H9 (cell line): ENCODE measurements around the gene CHRM5. TPM values are rescaled to one million over a fixed set of nuclear protein-coding genes. Genes with fewer than 3 reads are reported as not detected.

Experiments used
- DNase-seq: peaks from one replicate; pipeline ENCODE4 v3.0.0-alpha.2; 2017
- H2AFZ ChIP-seq: one replicate; pipeline ENCODE4 v1.6.1; 2013; ENCODE audit warnings: mild to moderate bottlenecking, low read length, control low read depth, moderate library complexity
- H2AK5ac ChIP-seq: 2 replicates; pipeline ENCODE4 v1.6.1; 2013; ENCODE audit warnings: low read length, control low read depth, mixed read lengths; ENCODE audit not compliant: insufficient read length
- H2BK120ac ChIP-seq: one replicate; pipeline ENCODE4 v1.6.1; 2013; ENCODE audit warnings: low read depth, mild to moderate bottlenecking, low read length, control low read depth, inconsistent platforms; ENCODE audit not compliant: poor library complexity, severe bottlenecking
- H2BK12ac ChIP-seq: 2 replicates; pipeline ENCODE4 v1.6.1; 2013; ENCODE audit warnings: low read length, control low read depth, mixed read lengths, low read depth; ENCODE audit not compliant: insufficient read length
- H2BK15ac ChIP-seq: 2 replicates; pipeline ENCODE4 v1.6.1; 2013; ENCODE audit warnings: low read depth, low read length, control low read depth
- H2BK20ac ChIP-seq: one replicate; pipeline ENCODE4 v1.6.1; 2013; ENCODE audit warnings: low read depth, mild to moderate bottlenecking, low read length, control low read depth, inconsistent platforms; ENCODE audit not compliant: poor library complexity, severe bottlenecking
- H2BK5ac ChIP-seq: 2 replicates; pipeline ENCODE4 v1.6.1; 2013; ENCODE audit warnings: low read length, control low read depth, mixed read lengths; ENCODE audit not compliant: insufficient read length
- H3K14ac ChIP-seq: 2 replicates; pipeline ENCODE4 v1.6.1; 2013; ENCODE audit warnings: low read length, control low read depth; ENCODE audit not compliant: insufficient read depth
- H3K18ac ChIP-seq: 2 replicates; pipeline ENCODE4 v1.6.1; 2013; ENCODE audit warnings: low read depth, mild to moderate bottlenecking, mixed read lengths, low read length, control low read depth; ENCODE audit not compliant: insufficient read length
- H3K23ac ChIP-seq: 2 replicates; pipeline ENCODE4 v1.6.1; 2013; ENCODE audit warnings: low read length, control low read depth, mixed read lengths, low read depth; ENCODE audit not compliant: insufficient read length
- H3K23me2 ChIP-seq: 2 replicates; pipeline ENCODE4 v1.6.1; 2013; ENCODE audit warnings: low read depth, mild to moderate bottlenecking, mixed read lengths, low read length, control low read depth; ENCODE audit not compliant: insufficient read length, poor library complexity, severe bottlenecking
- H3K27ac ChIP-seq: 2 replicates; pipeline ENCODE4 v1.5.1; 2013; ENCODE audit warnings: low read length, control low read depth, mixed read lengths, low read depth; ENCODE audit not compliant: insufficient read length
- H3K27me3 ChIP-seq: 2 replicates; pipeline ENCODE4 v1.6.1; 2013; ENCODE audit warnings: low read length, control low read depth, inconsistent platforms; ENCODE audit not compliant: insufficient read depth
- H3K4ac ChIP-seq: 2 replicates; pipeline ENCODE4 v1.6.1; 2013; ENCODE audit warnings: low read depth, mild to moderate bottlenecking, control low read depth, inconsistent platforms, low read length, moderate library complexity
- H3K4me1 ChIP-seq: 2 replicates; pipeline ENCODE4 v1.6.1; 2013; ENCODE audit warnings: low read length, control low read depth, inconsistent platforms; ENCODE audit not compliant: insufficient read depth
- H3K4me2 ChIP-seq: 2 replicates; pipeline ENCODE4 v1.6.1; 2013; ENCODE audit warnings: low read length, control low read depth, mixed read lengths; ENCODE audit not compliant: insufficient read length, insufficient read depth
- H3K56ac ChIP-seq: 2 replicates; pipeline ENCODE4 v1.6.1; 2013; ENCODE audit warnings: low read depth, mild to moderate bottlenecking, mixed read lengths, low read length, control low read depth; ENCODE audit not compliant: insufficient read length
- H3K79me1 ChIP-seq: 2 replicates; pipeline ENCODE4 v1.6.1; 2013; ENCODE audit warnings: low read depth, mild to moderate bottlenecking, moderate library complexity, low read length, control low read depth, inconsistent platforms; ENCODE audit not compliant: insufficient read depth, poor library complexity, severe bottlenecking
- H3K79me2 ChIP-seq: 2 replicates; pipeline ENCODE4 v1.6.1; 2013; ENCODE audit warnings: low read length, control low read depth, inconsistent platforms; ENCODE audit not compliant: insufficient read depth
- H3K9ac ChIP-seq: 2 replicates; pipeline ENCODE4 v1.6.1; 2013; ENCODE audit warnings: low read length, control low read depth, mixed read lengths; ENCODE audit not compliant: insufficient read length; ENCODE audit errors: extremely low read depth
- H3K9me3 ChIP-seq: one replicate; pipeline ENCODE4 v1.6.1; 2013; ENCODE audit warnings: low read depth, low read length, inconsistent platforms; ENCODE audit not compliant: control insufficient read depth
- H3T11ph ChIP-seq: one replicate; pipeline ENCODE4 v1.6.1; 2013; ENCODE audit warnings: mild to moderate bottlenecking, low read length, control low read depth, inconsistent platforms
- H4K20me1 ChIP-seq: one replicate; pipeline ENCODE4 v1.6.1; 2013; ENCODE audit not compliant: control insufficient read depth, insufficient read length, insufficient read depth
- H4K5ac ChIP-seq: 2 replicates; pipeline ENCODE4 v1.6.1; 2013; ENCODE audit warnings: low read depth, mild to moderate bottlenecking, mixed read lengths, low read length, control low read depth; ENCODE audit not compliant: insufficient read length
- H4K8ac ChIP-seq: replicated peaks from 2 replicates; pipeline ENCODE4 v1.6.1; 2013; ENCODE audit warnings: low read length, control low read depth, mixed read lengths, low read depth; ENCODE audit not compliant: insufficient read length
- H4K91ac ChIP-seq: 2 replicates; pipeline ENCODE4 v1.6.1; 2013; ENCODE audit warnings: low read depth, mild to moderate bottlenecking, moderate library complexity, mixed read lengths, low read length, control low read depth; ENCODE audit not compliant: insufficient read length
- H3K27ac Mint-ChIP-seq, 3 experiments: 2 replicates in 2 of 3; 3 replicates in 1 of 3; pipeline ENCODE4 v1.8.0; 2020 to 2021; ENCODE audit warnings: mixed read lengths in 3 of 3, mild to moderate bottlenecking in 1 of 3, moderate library complexity in 1 of 3
- H3K27me3 Mint-ChIP-seq: 2 replicates; pipeline ENCODE4 v1.8.0; 2021; ENCODE audit warnings: low read depth, mild to moderate bottlenecking, moderate library complexity, mixed read lengths
- H3K36me3 Mint-ChIP-seq, 3 experiments: 2 replicates in 2 of 3; 3 replicates in 1 of 3; pipeline ENCODE4 v1.8.0; 2020 to 2021; ENCODE audit warnings: low read depth in 3 of 3, mixed read lengths in 3 of 3; ENCODE audit not compliant: insufficient read depth in 1 of 3
- H3K4me1 Mint-ChIP-seq, 2 experiments: 2 replicates each; pipeline ENCODE4 v1.8.0; 2020; ENCODE audit warnings: mixed read lengths in 2 of 2
- H3K4me3 Mint-ChIP-seq, 2 experiments: 2 replicates in 1 of 2; 3 replicates in 1 of 2; pipeline ENCODE4 v1.8.0; 2020 to 2021; ENCODE audit warnings: mild to moderate bottlenecking in 2 of 2, mixed read lengths in 2 of 2, moderate library complexity in 1 of 2
- H3K9me3 Mint-ChIP-seq, 2 experiments: 2 replicates in 1 of 2; 3 replicates in 1 of 2; pipeline ENCODE4 v1.8.0; 2020; ENCODE audit warnings: mild to moderate bottlenecking in 2 of 2, mixed read lengths in 2 of 2, moderate library complexity in 1 of 2
- CTCF ChIP-seq: fragments of 200-600 bp; sonication (generic); conservative IDR thresholded peaks from 3 replicates; pipeline ENCODE4 v1.8.0; 2021; ENCODE audit warnings: antibody characterized with exemption, mild to moderate bottlenecking
- WGBS: extraction: QIAGEN DNeasy Blood & Tissue Kit; methylation state at CpG from one replicate; pipeline ENCODE4 v1.1.7; 2013; ENCODE audit warnings: missing lambda C conversion rate, low lambda C conversion rate, mixed read lengths; ENCODE audit not compliant: insufficient read length; ENCODE audit errors: extremely low coverage; 5-methylcytosine and 5-hydroxymethylcytosine counted together
- total RNA-seq: library from RNA; stranded (reverse); gene quantifications from 2 replicates; pipeline ENCODE4 v1.2.1, GENCODE V29; 2021

CHRM5 gene
- total RNA-seq, 1 experiment from 2014 or later: not detected

- no peak overlapping the region for H3K56ac ChIP-seq
- H3K9me3 ChIP-seq: no peaks in the 10 kb centered on the region
- WGBS: no CpG with 5 or more reads among the region's 3 CpGs
- Mint-ChIP-seq H3K4me3 (no peak overlapping the region), H3K27ac (no peak overlapping the region), H3K27me3 (no peaks in the 10 kb centered on the region; the same call in none of the 2 replicates), H3K4me1 (peaks cover 5 to 7% of the 10 kb centered on the region in 2 experiments), H3K9me3 (no peaks in the 10 kb centered on the region), H3K36me3 (no peaks in the 10 kb centered on the region)
- no peak overlapping the region for H2AFZ ChIP-seq
- no peak overlapping the region for H2BK120ac ChIP-seq
- H2BK15ac ChIP-seq: no peak overlapping the region
- H2BK20ac ChIP-seq: no peak overlapping the region
- TF ChIP-seq CTCF: no peak
- H3K79me1 ChIP-seq: no peaks in the 10 kb centered on the region
- no peak overlapping the region for H3K27ac ChIP-seq
- no peak overlapping the region for H3K4me2 ChIP-seq
- no peak overlapping the region for H3K18ac ChIP-seq
- no peak overlapping the region for H3T11ph ChIP-seq
- H3K27me3 ChIP-seq: no peaks in the 10 kb centered on the region
- H2BK12ac ChIP-seq: no peak overlapping the region
- H4K8ac ChIP-seq: no peak overlapping the region
- no peak overlapping the region for H2AK5ac ChIP-seq
- H3K23ac ChIP-seq: no peak overlapping the region
- H3K4ac ChIP-seq: no peak overlapping the region
- H3K23me2 ChIP-seq: no peaks in the 10 kb centered on the region
- no peaks in the 10 kb centered on the region for H4K20me1 ChIP-seq
- no peak overlapping the region for H4K5ac ChIP-seq
- H2BK5ac ChIP-seq: no peak overlapping the region
- H3K4me1 ChIP-seq: no peaks in the 10 kb centered on the region
- no peak for DNase-seq
- no peaks in the 10 kb centered on the region for H3K79me2 ChIP-seq
- H3K14ac ChIP-seq: no peak overlapping the region
- H4K91ac ChIP-seq: no peak overlapping the region
- H3K9ac ChIP-seq: no peak overlapping the region
These were observed 146.4 kb downstream of the CHRM5 start for GRCh38 chr15:34114739-34115138.
